ENCODE data around the gene PRKCA. TPM values are rescaled to one million over a fixed set of nuclear protein-coding genes. Genes with fewer than 3 reads are reported as not detected.

The PRKCA gene
- total and polyA plus RNA-seq, 2 of the 13 experiments (the other 11 are each of a cell fraction or from before 2014, with no cell fraction given) = 18.5 to 21.5 TPM

- no peak for TF ChIP-seq FUBP1 (CRISPR knock-in tag; IDR thresholded peaks at IDR 0.05; ENCODE audit: borderline replicate concordance)
Measured at GRCh38 chr17:66469890-66470289, 167.5 kb downstream of the PRKCA start (continued).

GRCh38 chr17:66472123-66472522, 169.7 kb downstream of the PRKCA start:
- Histone ChIP-seq H4K20me1 (ENCODE audit: insufficient read depth, low read length) (no peaks in the 10 kb centered on the region), H3K4me2 (ENCODE audit: low read depth, low read length) (no peak overlapping the region), H3K9me3 (ENCODE audit: low read length) (no peaks in the 10 kb centered on the region), H3K36me3 (replicated peaks in 1 of 2; ENCODE audit: control insufficient read depth in 1 of 2, insufficient read depth in 2 of 2, low read length in 2 of 2) (0 out of 5 replicates have a peak, but pooled peaks cover 0 to 4% of the 10 kb centered on the region in 2 experiments), H3K27ac (ENCODE audit: extremely low read length, insufficient read depth, low read length) (no peak overlapping the region), H3K79me2 (ENCODE audit: insufficient read depth, low read length) (peaks cover 22% of the 10 kb centered on the region), H2AFZ (ENCODE audit: low read length) (no peak overlapping the region), H3K9ac (ENCODE audit: insufficient read depth, low read depth, low read length) (no peak overlapping the region), H3K4me3 (replicated peaks in 1 of 3; ENCODE audit: insufficient read depth in 1 of 3, low read depth in 2 of 3, low read length in 3 of 3) (no peak overlapping the region), H3K4me1 (ENCODE audit: insufficient read depth, low read length) (peaks cover 57% of the 10 kb centered on the region), H3K27me3 (ENCODE audit: control insufficient read depth in 1 of 2, insufficient read depth in 2 of 2, low read length in 2 of 2) (no peaks in the 10 kb centered on the region)
- ATAC-seq = no peak
- intact Hi-C loops (cut with micrococcal nuclease; ENCODE audit: unreplicated experiment) (no loop called here), in situ Hi-C loops (cut with HindIII; ENCODE audit: extremely low pct_ligation_motif_present, low pct_unique_long_range_greater_than_20kb) (no loop called here)
- BruUV-seq (replicated peaks) = no TSS peak
- no peak for DNase-seq (ENCODE audit: low spot score)
- no peak for FAIRE-seq
- 92% methylated on average over 4 of the region's 4 CpGs for WGBS (ENCODE audit: low lambda C conversion rate)
- ChIA-PET CTCF (ENCODE audit: low intra/inter-chr PET ratio, low total read pairs) (no interaction called here), POLR2A (no interaction called here)
- TF ChIP-seq ONECUT2 (CRISPR knock-in tag; IDR thresholded peaks at IDR 0.05) (no peak), ETV6 (CRISPR knock-in tag; conservative IDR thresholded peaks at IDR 0.05) (no peak)

GRCh38 chr17:66474258-66474657, 171.8 kb downstream of the PRKCA start:
- Histone ChIP-seq H3K4me2 (ENCODE audit: low read depth, low read length) (no peak overlapping the region), H3K4me1 (ENCODE audit: insufficient read depth, low read length) (peaks cover 36% of the 10 kb centered on the region), H4K20me1 (ENCODE audit: insufficient read depth, low read length) (no peaks in the 10 kb centered on the region), H3K36me3 (replicated peaks in 1 of 2; ENCODE audit: control insufficient read depth in 1 of 2, insufficient read depth in 2 of 2, low read length in 2 of 2) (0 out of 5 replicates have a peak, but pooled peaks cover 0 to 4% of the 10 kb centered on the region in 2 experiments), H3K9ac (ENCODE audit: insufficient read depth, low read depth, low read length) (no peak overlapping the region), H3K4me3 (replicated peaks in 1 of 3; ENCODE audit: insufficient read depth in 1 of 3, low read depth in 2 of 3, low read length in 3 of 3) (no peak overlapping the region), H3K79me2 (ENCODE audit: insufficient read depth, low read length) (peaks cover 9% of the 10 kb centered on the region), H3K27ac (ENCODE audit: extremely low read length, insufficient read depth, low read length) (peak overlapping the region; percentile 1), H2AFZ (ENCODE audit: low read length) (no peak overlapping the region), H3K27me3 (ENCODE audit: control insufficient read depth in 1 of 2, insufficient read depth in 2 of 2, low read length in 2 of 2) (no peaks in the 10 kb centered on the region), H3K9me3 (ENCODE audit: low read length) (no peaks in the 10 kb centered on the region)
- DNase-seq (ENCODE audit: low spot score) = no peak
- FAIRE-seq = no peak
- CTCF ChIA-PET (ENCODE audit: low intra/inter-chr PET ratio, low total read pairs) = no interaction called here
- in situ Hi-C loops (cut with HindIII; ENCODE audit: extremely low pct_ligation_motif_present, low pct_unique_long_range_greater_than_20kb) = no loop called here
- 96% methylated on average over 1 of the region's 1 CpG for WGBS (ENCODE audit: low lambda C conversion rate)
- ATAC-seq = no peak
- POLR2A ChIA-PET = no interaction called here
- intact Hi-C loops (cut with micrococcal nuclease; ENCODE audit: unreplicated experiment) = no loop called here
- BruUV-seq (replicated peaks) = no TSS peak
- TF ChIP-seq ZNF101 (CRISPR knock-in tag; IDR thresholded peaks at IDR 0.05; ENCODE audit: borderline replicate concordance, low read depth) (no peak), RXRB (CRISPR knock-in tag; IDR thresholded peaks at IDR 0.05; ENCODE audit: borderline replicate concordance) (no peak), ZNF839 (CRISPR knock-in tag; IDR thresholded peaks at IDR 0.05; ENCODE audit: borderline replicate concordance) (no peak), AHR (CRISPR knock-in tag; IDR thresholded peaks at IDR 0.05) (no peak), FOXM1 (CRISPR knock-in tag; IDR thresholded peaks at IDR 0.05) (no peak), LRRFIP1 (CRISPR knock-in tag; conservative IDR thresholded peaks at IDR 0.05) (no peak), SALL2 (CRISPR knock-in tag; IDR thresholded peaks at IDR 0.05) (no peak), ZNF605 (CRISPR knock-in tag; IDR thresholded peaks at IDR 0.05) (no peak), SOX5 (CRISPR knock-in tag; IDR thresholded peaks at IDR 0.05; ENCODE audit: borderline replicate concordance) (no peak), ZNF550 (CRISPR knock-in tag; IDR thresholded peaks at IDR 0.05; ENCODE audit: borderline replicate concordance) (no peak)

All from HepG2 (cell line).